Right ventricle myocardium superior (tissue), 1 donor: Measurements from ENCODE around the gene TIMP2. TPM values are rescaled to one million over a fixed set of nuclear protein-coding genes. Genes with fewer than 3 reads are reported as not detected.
A peak's percentile ranks its signal among the peaks of the same experiment; 100 is the strongest.
"Not testable (repeated sequence)": the region's sequence is repeated elsewhere in the genome, so short reads cannot be mapped to it uniquely, and the experiment has no call there.

Experiments
- ATAC-seq: fragments of 200-7000 bp; cut with Tn5 transposase; one replicate; pipeline ENCODE4 v1.9.1; 2020; ENCODE audit warnings: mild to moderate bottlenecking; ENCODE audit not compliant: poor library complexity
- DNase-seq: peaks from one replicate; pipeline ENCODE4 v3.0.0-alpha.2; 2020
- intact Hi-C: fragments of 100-400 bp; cut with DNase I; formaldehyde crosslinking; loops from one replicate; pipeline ENCODE4 v1.11.2; 2022
- total RNA-seq: library from RNA; stranded (reverse); fragmentation: NEBNext Ultra II Directional; extraction: Animal tissue kit (Norgen Biotek cat#: 25700); gene quantifications from one replicate; pipeline ENCODE4 v1.2.1, GENCODE V29; 2021
- donor health status: DM: no; HTN: yes; CAD: no; lungs with severe emphysema.

TIMP2 gene
- total RNA-seq, 1 donor from 2014 or later = 114 TPM

DNA sequence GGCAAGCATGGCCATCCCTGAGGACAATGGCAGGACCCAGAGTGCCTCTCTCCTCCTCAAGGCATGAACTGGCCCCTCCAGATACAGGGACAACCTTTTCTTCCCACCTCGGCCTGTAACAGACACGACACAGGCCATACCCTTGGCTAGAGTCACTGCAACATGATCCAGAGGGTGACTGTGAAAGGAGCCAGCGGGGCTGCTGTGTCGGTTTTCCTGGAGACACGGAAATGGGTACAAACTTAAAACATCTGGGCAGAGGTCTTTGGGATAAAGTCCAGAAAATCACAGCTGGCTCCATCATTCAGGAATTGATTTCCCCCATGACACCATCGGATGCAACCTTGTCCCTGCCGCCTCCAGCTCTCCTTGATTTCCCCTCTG lies 27.5 kb downstream of the TIMP2 start:
- intact Hi-C loops = no loop called here
- DNase-seq = no peak
- ATAC-seq = no peak

DNA sequence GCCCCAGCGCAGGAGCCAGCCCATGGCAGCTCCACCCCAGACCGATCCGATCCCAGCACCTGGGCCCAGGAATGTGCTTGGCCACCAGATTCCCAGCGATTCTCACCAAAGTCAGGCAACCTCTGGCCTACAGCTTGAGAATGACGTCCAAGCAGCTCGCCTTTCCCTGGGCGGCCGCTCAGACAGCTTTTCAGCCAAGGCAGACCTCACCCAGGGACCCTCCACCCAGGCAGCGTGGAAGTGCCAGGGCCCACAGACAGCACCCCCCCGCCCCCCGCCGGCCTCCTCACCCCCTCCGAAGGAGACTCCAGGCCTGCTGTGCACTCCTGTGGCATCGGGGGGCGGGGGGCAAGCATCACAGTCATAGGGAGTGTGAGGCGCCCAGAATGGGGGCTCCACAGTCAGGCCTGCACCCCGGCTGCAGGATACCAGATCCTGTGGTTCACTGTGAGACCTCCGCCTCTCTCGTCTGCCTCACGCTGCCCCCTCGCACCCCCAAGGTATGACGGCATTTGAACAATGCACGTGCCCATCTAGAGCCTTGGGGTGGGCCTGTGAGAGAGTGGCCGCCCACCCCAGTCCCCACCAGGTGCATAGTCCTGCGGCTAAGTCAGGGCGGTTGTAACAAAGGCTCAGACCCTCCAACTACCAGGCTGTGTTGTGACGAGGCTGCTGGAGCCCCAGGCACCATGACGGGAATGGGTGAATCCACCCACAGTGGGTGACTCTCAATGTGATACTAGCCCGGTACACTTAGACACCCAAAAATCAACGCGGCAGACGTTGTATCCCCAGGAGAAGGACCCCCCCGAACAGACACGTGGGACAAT lies 28.1 kb downstream of the TIMP2 start:
- no peak for DNase-seq
- intact Hi-C loops = no loop called here
- ATAC-seq = no peak

- DNase-seq = peak; percentile 52
- no peak for ATAC-seq
- intact Hi-C loops = no loop called here
These were observed 28.9 kb downstream of the TIMP2 start for GRCh38 chr17:78896091-78896833.

GRCh38 chr17:78895322-78895721 lies 29.9 kb downstream of the TIMP2 start:
- ATAC-seq = no peak

GRCh38 chr17:78893684-78894083 lies 31.5 kb downstream of the TIMP2 start:
- DNase-seq (no peak), ATAC-seq (no peak)
- intact Hi-C loops = no loop called here

More at GRCh38 chr17:78895322-78895721, 29.9 kb downstream of the TIMP2 start:
- intact Hi-C loops = no loop called here
- DNase-seq = no peak

DNA sequence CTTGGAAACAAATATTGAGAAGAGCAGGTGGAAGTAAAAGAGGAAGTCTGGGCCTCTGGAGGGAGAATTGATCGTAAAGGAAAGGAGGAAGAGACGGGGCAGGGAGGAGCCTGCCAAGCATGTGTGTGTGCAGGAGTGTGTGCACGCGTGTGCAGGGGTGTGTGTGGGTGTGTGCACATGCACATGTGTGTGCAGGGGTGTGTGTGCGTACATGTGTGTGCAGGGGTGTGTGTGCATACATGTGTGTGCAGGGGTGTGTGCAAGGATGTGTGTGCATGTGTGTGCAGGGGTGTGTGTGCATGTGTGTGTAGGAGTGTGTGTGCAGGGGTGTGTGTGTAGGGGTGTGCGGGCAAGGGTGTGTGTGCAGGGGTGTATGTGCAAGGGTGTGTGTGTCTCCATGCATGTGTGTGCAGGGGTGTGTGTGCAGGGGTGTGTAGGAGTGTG lies 32.2 kb downstream of the TIMP2 start:
- ATAC-seq (no peak), DNase-seq (no peak)

GRCh38 chr17:78892520-78892919 lies 32.7 kb downstream of the TIMP2 start:
- DNase-seq (no peak), ATAC-seq (peak; percentile 5)
- intact Hi-C loops = no loop called here

More for the DNA sequence above, 32.2 kb downstream of the TIMP2 start:
- intact Hi-C loops = no loop called here

DNA sequence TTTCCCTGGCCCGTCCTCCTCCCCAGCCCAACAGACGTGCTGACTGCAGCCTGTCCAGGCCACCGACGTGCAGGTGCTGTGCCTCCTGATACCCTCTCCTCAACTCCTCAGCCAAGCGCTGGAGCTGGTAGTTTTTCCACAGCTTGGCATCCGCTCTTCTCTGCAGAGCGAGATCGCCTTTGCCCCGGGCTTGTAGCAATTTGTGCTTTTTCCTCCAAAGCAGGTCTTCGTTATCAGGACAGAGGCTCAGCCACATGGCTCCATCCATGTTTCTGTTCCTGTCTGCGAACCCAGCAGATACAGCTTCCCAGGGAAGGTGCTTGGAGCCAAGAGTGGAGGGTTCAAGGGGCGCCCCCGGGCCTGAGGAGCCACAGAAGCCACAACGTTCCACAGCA lies 33.1 kb downstream of the TIMP2 start:
- no peak for ATAC-seq
- intact Hi-C loops = no loop called here

GRCh38 chr17:78891406-78892061 lies 33.7 kb downstream of the TIMP2 start:
- ATAC-seq = no peak

More for the DNA sequence above, 33.1 kb downstream of the TIMP2 start:
- DNase-seq = no peak

DNA sequence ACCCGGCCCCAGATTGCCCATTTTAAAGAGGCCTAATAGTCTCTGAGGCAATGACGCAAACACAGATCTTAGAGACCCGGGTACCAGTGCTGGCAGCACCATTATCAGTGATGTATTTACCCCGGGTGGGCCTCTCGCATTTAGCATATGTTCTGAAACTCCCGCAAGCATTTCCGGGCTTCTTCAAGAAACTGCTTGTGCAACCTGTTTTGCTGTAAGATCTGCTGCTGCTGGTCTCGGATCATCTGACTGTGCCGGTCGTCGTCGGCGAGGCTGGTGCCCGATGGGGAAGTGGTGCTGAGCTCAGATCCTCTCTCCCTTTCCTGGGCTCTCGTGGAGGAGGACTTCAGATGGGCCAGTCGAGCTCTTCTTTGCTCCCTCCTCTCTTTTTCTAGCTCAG lies 34.7 kb downstream of the TIMP2 start:
- DNase-seq (peak; percentile 83), ATAC-seq (peak; percentile 35)
- intact Hi-C loops = no loop called here

More at GRCh38 chr17:78891406-78892061, 33.7 kb downstream of the TIMP2 start:
- no peak for DNase-seq
- intact Hi-C loops = no loop called here

DNA sequence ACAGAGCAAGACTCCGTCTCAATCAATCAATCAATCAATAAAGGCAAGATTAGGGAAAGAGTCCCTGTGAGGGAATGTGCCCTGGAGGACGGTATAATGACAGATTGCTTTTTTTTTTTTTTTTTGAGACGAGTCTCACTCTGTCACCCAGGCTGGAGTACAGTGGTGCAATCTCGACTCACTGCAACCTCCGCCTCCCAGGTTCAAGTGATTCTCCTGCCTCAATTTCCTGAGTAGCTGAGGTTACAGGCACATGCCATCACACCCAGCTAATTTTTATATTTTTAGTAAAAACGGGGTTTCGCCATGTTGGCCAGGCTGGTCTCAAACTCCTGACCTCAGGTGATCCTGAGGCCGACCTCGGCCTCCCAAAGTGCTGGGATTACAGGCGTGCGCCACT lies 35.1 kb downstream of the TIMP2 start:
- intact Hi-C loops, DNase-seq, ATAC-seq: not testable (repeated sequence)

GRCh38 chr17:78889531-78889930 lies 35.7 kb downstream of the TIMP2 start:
- DNase-seq = no peak
- no peak for ATAC-seq
- intact Hi-C loops = loop anchor here (5.0 kb wide), 1 partner anchor 33 kb away; no protein-coding TSS in a partner anchor

GRCh38 chr17:78888941-78889518 lies 36.2 kb downstream of the TIMP2 start:
- intact Hi-C loops = loop anchor here (5.0 kb wide), 1 partner anchor 33 kb away; no protein-coding TSS in a partner anchor
- DNase-seq = no peak
- no peak for ATAC-seq

DNA sequence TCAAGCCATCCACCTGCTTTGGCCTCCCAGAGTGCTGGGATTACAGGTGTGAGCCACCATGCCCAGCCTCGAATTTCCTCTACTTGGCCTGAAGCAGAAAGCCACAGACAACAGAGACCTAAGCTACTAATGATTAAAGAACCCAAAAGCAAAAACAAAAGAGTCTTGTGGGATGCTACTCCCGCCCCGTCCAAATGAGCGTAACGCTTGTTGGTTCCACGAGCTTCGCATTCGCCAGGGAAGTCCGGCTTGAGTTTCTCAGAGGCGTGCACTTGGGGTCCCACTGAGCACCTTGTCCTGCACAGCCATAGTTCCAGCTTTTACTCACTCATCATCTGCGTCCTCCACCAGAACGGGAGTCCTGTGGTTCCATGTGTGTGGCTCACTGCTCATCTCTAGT lies 38.2 kb downstream of the TIMP2 start:
- ATAC-seq (no peak), DNase-seq (no peak)
- intact Hi-C loops = loop anchor here (5.0 kb wide), 1 partner anchor 35 kb away; no protein-coding TSS in a partner anchor

DNA sequence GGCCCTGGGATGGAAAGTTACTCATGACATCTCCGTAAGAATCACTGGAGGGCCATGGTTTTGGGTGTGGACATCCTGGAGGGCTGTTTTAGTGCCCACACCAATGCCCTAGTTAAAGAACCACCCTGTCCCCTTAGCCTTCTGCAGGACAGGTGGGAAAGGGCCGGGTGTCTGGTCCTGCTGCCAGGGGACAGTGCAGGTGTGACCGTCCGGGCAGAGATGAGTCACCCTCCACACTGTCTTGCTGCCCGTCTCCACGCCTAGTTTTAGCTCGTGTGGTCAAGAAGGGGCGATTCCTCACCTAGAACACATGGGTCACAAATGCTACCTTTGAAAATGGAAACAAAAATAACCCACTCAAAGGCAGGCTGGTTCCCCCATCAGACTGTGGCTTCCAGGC lies 39.2 kb downstream of the TIMP2 start:
- intact Hi-C loops = loop anchor here (5.0 kb wide), 1 partner anchor 36 kb away; no protein-coding TSS in a partner anchor
- ATAC-seq (no peak), DNase-seq (no peak)

- ATAC-seq = no peak
- intact Hi-C loops = loop anchor here (5.0 kb wide), 1 partner anchor 37 kb away; no protein-coding TSS in a partner anchor
- DNase-seq = no peak
These were observed 40.1 kb downstream of the TIMP2 start for GRCh38 chr17:78884876-78885667.

- ATAC-seq (peak; percentile 19), DNase-seq (peak; percentile 60)
- intact Hi-C loops = no loop called here
These were observed 40.9 kb downstream of the TIMP2 start for GRCh38 chr17:78884148-78884825.
